BE2C (cell line): ENCODE data around the gene SLC30A4.

ENCODE experiments used
- DNase-seq: peaks from one replicate; pipeline ENCODE4 v3.0.0-alpha.2; 2020
- H3K27me3 ChIP-seq: fragments of 250-450 bp; sonication (Bioruptor Pico); 2 replicates; pipeline ENCODE4 v1.5.1; 2020; ENCODE audit warnings: mild to moderate bottlenecking
- H3K36me3 ChIP-seq: fragments of 250-450 bp; sonication (Bioruptor Pico); 2 replicates; pipeline ENCODE4 v1.5.1; 2020; ENCODE audit warnings: mild to moderate bottlenecking
- H3K4me1 ChIP-seq: fragments of 250-450 bp; sonication (Bioruptor Pico); 2 replicates; pipeline ENCODE4 v1.5.1; 2020
- H3K4me3 ChIP-seq: 2 replicates; pipeline ENCODE4 v1.5.1; 2011; ENCODE audit warnings: low read depth, low read length
- H3K9me3 ChIP-seq: fragments of 250-450 bp; sonication (Bioruptor Pico); 2 replicates; pipeline ENCODE4 v1.5.1; 2020
- CTCF ChIP-seq: IDR thresholded peaks from 2 replicates; pipeline ENCODE4 v1.5.1; 2012; ENCODE audit warnings: mild to moderate bottlenecking, low read depth, low read length

The SLC30A4 gene

GRCh38 chr15:45496658-45497057, 25.9 kb downstream of the SLC30A4 start:
- DNase-seq, result no peak
- no peaks in the 10 kb centered on the region for H3K9me3 ChIP-seq
- no peak for TF ChIP-seq CTCF
- no peaks in the 10 kb centered on the region for H3K4me1 ChIP-seq
- H3K4me3 ChIP-seq, result no peak overlapping the region
- H3K36me3 ChIP-seq, result no peaks in the 10 kb centered on the region
- H3K27me3 ChIP-seq, result 0 out of 2 replicates have a peak, but pooled peaks cover 3% of the 10 kb centered on the region

GRCh38 chr15:45495588-45495987, 27.0 kb downstream of the SLC30A4 start:
- no peak for TF ChIP-seq CTCF
- H3K9me3 ChIP-seq, result no peaks in the 10 kb centered on the region
- H3K4me1 ChIP-seq, result no peaks in the 10 kb centered on the region
- H3K36me3 ChIP-seq, result no peaks in the 10 kb centered on the region
- 0 out of 2 replicates have a peak, but pooled peaks cover 3% of the 10 kb centered on the region for H3K27me3 ChIP-seq
- no peak overlapping the region for H3K4me3 ChIP-seq
- no peak for DNase-seq

GRCh38 chr15:45489690-45490238, 32.8 kb downstream of the SLC30A4 start:
- H3K36me3 ChIP-seq, result no peaks in the 10 kb centered on the region
- H3K9me3 ChIP-seq, result no peaks in the 10 kb centered on the region
- TF ChIP-seq CTCF, result no peak
- no peaks in the 10 kb centered on the region for H3K4me1 ChIP-seq
- peaks cover 2% of the 10 kb centered on the region; the same call in 1 of the 2 replicates for H3K27me3 ChIP-seq
- no peak overlapping the region for H3K4me3 ChIP-seq
- no peak for DNase-seq

GRCh38 chr15:45486317-45486716, 36.2 kb downstream of the SLC30A4 start:
- no peaks in the 10 kb centered on the region for H3K4me1 ChIP-seq
- TF ChIP-seq CTCF, result no peak
- no peak overlapping the region for H3K4me3 ChIP-seq
- H3K9me3 ChIP-seq, result no peaks in the 10 kb centered on the region
- DNase-seq, result no peak
- H3K36me3 ChIP-seq, result no peaks in the 10 kb centered on the region
- H3K27me3 ChIP-seq, result peaks cover 3% of the 10 kb centered on the region; the same call in 1 of the 2 replicates

- no peaks in the 10 kb centered on the region for H3K36me3 ChIP-seq
- DNase-seq, result no peak
- TF ChIP-seq CTCF, result no peak
- peaks cover 3% of the 10 kb centered on the region; the same call in 1 of the 2 replicates for H3K27me3 ChIP-seq
- H3K9me3 ChIP-seq, result no peaks in the 10 kb centered on the region
- H3K4me1 ChIP-seq, result no peaks in the 10 kb centered on the region
- H3K4me3 ChIP-seq, result no peak overlapping the region
Measured at GRCh38 chr15:45481135-45481534, 41.4 kb downstream of the SLC30A4 start.

GRCh38 chr15:45476410-45476809, 46.1 kb downstream of the SLC30A4 start:
- DNase-seq, result no peak
- H3K4me3 ChIP-seq, result no peak overlapping the region
- no peaks in the 10 kb centered on the region for H3K9me3 ChIP-seq
- no peaks in the 10 kb centered on the region for H3K36me3 ChIP-seq
- H3K27me3 ChIP-seq, result no peaks in the 10 kb centered on the region
- no peaks in the 10 kb centered on the region for H3K4me1 ChIP-seq
- no peak for TF ChIP-seq CTCF
